SKM-1 treated with dmso at 0.1 percent for 144 hours (cell line): Measurements from ENCODE around the gene OR52B4.
"Not testable (repeated sequence)": the region's sequence is repeated elsewhere in the genome, so short reads cannot be mapped to it uniquely, and the experiment has no call there.

ENCODE experiments used
- DNase-seq: peaks from one replicate; lab custom pipeline; 2025; ENCODE audit not compliant: unreplicated experiment; lab: John Stamatoyannopoulos, UW

Gene OR52B4

DNA sequence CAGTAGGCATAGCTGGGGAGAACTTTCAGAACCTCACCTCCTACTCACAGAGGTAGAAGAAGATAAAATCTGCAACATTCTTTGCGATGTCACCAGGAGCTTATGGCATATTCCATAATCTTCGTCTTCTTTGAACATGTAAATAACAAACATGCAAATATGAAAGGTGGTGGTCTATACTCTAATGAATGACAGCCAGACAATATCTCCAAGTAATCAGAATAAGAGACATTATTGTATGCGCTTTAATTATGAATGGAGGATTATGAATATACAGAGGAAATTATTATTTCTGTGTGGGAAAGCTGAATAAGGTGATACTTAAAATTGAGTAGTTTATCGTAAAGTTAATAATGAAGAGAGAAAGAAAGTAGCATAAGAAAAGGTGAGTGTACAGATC is at the start of gene OR52B4:
Gene OR52B4, minus strand, starts transcription at position 101 of the 400 bp plus-strand sequence. Its CDS starts 91 bp downstream, at position 10.
- no peak for DNase-seq

DNA sequence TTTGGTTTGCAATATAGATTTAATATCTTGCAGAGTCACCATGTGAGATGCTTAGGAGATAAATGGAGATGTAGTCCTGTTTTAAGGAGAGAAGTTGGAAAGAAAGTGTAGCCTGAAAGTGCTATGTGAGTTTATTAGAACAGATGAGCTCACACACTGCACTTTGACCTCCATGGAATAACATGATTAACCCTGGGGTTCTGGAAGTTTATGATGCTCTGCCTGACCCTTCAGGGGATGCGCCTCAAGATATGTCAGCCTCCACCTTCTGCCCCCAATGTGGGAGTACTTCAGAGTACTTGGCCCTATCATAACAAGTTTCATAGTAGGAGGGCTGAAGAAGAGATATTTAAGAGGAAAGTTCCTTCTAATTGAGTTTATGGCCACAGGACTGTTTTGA is 48.6 kb upstream of the OR52B4 start:
- no peak for DNase-seq

DNA sequence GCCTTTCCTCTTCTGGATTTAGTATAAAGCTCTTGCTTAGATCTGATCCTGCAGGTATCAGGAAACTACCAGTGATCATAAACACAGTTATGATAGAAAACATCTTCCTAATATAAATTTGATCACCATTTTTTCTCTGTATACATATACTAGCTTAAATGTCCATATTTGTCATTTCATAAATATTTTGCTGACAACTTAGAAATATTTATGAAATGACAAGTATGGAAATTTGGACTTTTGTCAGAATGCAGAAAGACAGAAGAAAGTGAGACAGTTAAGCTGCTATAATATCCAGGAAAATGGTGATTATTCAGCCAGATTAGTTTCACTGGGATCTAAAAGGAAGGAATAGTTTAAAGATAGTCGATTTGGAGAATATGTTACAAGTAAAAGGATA is 48.1 kb upstream of the OR52B4 start:
- DNase-seq = no peak

DNA sequence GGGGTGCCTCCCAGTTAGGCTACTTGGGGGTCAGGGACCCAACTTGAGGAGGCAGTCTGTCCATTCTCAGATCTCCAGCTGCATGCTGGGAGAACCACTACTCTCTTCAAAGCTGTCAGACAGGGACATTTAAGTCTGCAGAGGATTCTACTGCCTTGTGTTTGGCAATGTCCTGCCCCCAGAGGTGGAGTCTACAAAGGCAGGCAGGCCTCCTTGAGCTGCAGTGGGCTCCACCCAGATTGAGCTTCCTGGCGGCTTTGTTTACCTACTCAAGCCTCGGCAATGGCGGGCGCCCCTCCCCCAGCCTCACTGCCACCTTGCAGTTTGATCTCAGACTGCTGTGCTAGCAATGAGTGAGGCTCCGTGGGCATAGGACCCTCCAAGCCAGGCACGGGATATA is 38.0 kb upstream of the OR52B4 start:
- not testable (repeated sequence) for DNase-seq

DNA sequence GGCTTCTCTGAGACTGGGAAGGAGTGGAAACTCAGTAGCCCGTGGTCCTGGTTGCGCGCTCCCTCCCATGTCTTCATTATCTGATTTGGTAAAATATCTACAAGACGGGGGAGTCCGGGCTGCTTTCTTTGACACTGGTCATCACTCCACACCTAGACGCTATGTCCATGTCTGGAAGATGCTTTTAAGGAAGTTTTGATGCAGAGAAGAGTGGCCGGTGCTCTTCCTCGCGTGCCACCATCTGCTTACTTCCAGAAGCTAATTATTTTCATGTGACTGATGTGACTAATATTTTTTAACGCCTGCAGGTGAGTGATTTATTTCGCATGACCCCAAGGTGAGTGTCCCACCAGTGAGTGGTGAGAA is 25.7 kb upstream of the OR52B4 start:
- no peak for DNase-seq

DNA sequence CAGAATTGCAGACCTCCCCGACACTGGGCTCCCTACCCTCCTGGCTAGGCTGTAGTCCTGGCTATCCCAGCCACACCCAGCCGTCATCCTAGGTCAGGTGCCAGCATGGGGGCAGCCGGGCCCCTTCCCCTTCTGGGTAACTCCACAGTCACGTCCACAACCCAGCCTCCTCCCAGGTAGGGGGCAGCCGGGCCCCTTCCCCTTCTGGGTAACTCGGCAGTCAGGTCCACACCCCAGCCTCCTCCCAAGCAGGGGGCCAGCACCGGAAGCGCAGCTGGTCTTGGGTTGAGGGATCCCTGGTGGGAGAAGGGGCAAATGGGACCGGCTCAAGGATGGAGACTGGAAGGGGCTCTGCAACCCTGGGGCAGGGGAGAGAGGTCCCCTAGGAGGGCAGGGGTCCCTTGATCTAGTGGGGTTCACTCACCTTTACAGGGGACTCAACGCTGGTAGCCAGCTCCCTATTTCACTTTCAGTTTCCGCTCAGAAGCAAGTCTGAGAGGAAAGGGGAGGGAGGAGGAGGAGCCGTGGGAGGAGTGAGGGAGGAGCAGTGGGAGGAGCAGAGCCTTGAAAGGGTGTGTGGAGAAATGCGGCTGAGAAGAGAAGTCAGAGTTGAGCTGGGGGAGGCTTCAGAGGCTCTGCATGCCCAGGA is 25.1 kb upstream of the OR52B4 start, which contains the start of gene TRIM21:
Gene TRIM21, minus strand, starts transcription at position 494 of the 649 bp plus-strand sequence. CDS start 3,293 bp downstream, outside the sequence.
- DNase-seq = peak; percentile 92

DNA sequence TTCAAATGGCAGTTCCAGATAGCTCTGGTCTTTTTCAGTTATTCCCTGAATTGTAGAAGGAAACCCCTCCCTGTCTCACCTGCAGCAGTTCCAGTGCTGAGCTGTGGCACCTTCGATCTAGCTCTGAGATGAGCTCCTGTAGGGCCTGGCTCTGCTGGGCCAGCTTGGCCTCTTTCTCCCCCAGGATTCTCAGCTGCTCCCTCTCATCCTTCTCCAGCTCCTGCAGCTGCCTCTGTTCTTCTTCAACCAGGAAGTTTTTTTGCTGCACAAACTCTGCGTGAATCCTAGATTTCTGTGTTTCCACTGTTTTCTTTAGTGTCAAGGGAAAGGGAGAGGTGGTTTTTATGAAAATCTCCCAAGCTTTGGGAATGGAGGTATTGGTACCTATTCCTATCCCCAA is 20.0 kb upstream of the OR52B4 start:
- no peak for DNase-seq

DNA sequence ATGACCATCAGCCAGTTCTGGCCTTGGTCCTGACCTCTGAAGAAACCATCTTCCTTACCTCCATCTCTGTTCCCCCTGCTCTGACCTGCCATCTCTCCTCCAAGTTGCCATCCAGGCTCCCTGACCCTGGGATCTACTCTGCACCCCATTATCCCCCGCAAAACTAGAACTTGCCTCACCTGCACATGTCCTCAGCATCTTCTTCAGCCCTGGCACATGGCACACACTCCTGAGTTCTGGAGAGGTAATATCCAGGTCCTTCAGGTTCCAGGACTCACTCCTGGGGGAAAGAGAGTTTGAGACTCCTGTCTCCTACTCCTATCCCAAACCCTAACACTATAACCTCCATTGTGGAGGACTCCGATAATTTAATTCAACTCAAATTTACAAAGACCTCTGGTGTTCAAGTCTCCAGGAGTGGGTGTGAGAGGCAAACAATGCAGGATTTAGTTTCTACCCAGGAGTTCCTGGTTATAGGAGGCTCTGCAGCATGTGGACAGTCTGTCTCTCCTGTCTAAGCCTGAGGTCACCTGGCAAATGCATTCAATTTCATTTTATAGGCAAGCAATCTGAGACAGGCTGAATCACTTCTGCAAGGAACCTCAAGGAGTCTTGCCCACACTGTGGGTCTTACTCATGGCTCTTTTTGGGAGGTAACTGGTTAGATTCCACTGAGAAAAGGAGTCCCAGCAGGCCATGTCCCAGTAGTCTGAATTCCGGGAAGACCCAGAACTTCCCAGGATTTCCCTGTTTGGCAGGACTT is 18.0 kb upstream of the OR52B4 start:
- DNase-seq = no peak

DNA sequence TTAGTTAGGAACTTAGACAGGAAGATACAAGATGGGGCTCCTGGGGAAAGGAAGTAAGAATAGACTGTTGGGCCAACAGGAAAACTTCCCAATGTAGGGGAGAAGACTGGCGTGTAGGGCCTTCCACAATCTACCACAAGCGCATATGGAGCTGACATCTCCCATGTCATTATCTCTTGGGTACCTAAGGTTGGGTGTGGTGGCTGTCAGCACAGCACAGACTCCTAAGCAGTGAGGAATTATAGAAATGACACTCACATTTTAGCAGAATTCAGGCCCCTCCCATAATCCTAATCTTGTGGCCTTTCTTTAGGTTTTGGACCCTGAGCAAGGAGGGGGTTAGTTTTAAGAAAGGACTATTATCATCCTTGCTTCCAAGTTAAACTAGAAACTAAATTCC is 13.7 kb upstream of the OR52B4 start:
- no peak for DNase-seq

DNA sequence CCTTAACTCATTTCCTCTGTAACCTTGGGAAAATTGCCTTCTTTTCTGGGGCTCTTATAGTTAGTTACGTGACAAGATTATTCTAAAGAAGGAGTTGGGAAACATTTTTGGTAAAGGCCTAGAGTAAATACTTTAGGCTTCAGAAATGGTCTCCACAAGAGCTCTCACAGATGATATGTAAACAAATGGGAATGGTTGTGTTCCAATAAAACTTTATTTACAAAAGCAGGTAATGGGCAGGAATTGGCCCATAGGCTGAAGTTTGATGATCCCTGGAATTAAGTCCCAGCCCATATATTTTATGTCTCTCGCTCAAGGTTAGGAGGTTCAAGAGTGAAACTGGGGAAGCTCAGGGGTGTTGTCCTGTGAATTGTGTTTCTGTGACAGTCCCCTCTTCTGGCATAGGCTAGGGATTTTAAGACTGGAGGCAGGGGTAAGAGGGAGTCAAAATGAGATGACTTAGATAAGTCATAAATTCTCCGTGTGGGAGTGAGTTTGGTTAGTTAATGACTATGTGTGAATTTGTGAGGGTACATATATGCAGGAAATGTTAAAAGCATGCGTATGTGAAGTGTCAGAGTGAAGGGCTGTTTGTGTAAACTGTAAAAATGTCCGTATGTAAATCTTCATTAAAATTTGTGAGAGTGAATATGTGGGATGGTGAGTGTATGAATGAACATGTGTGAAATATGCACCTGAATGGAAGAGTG is 7.4 kb upstream of the OR52B4 start:
- DNase-seq = no peak

DNA sequence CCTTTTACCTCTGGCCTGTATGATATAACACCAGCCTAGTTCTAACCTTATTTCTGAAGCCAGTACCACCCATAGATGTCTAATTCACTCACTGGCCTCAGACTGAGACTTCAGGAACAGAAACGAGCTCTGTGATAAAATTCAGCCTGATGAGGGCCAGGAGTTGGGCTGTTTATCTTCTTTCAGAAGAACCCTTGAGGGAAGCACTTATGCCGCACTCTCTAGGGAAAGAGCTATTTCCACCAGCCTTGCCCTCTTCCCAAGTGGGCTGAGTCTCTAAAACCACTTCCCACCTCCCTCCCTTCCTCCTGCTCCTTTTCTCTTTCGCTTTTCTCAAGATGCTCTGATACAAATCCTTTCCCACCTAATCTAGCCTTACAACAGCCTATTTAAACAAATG is 2.0 kb upstream of the OR52B4 start:
- no peak for DNase-seq

DNA sequence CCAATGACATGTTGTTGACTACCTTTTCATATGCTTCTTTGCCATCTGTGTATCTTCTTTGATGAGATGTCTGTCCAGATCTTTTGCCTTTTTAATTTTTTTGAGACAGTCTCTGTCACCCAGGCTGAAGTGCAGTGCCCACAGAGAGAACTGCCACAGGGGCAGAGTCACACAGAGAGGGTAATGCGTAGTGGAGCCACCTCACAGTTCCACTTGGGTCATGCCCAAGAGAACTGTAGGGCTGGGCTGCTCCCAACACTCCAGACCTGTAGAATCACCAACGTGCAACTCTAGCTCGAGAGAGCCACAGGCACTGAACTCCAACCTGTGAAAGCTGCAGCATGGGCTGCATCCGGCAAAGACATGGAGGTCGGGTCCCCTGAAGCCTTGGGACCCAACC is 20.0 kb downstream of the OR52B4 start:
- not testable (repeated sequence) for DNase-seq

GRCh38 chr11:4345366-4345765 is 22.8 kb downstream of the OR52B4 start:
- DNase-seq = not testable (repeated sequence)

GRCh38 chr11:4334356-4334755 is 33.8 kb downstream of the OR52B4 start:
- not testable (repeated sequence) for DNase-seq
